Renal cortex interstitium (tissue), 11 donors: Measurements from ENCODE around the gene KLF3. TPM values are rescaled to one million over a fixed set of nuclear protein-coding genes. Genes with fewer than 3 reads are reported as not detected.

ENCODE experiments used
- DNase-seq, 11 donors: peaks; one replicate each; pipeline ENCODE4 v3.0.0-alpha.2; 2013; ENCODE audit warnings: low read depth in 9 of 11, low spot score in 4 of 11; ENCODE audit errors: extremely low read depth in 1 of 11
- polyA plus RNA-seq, 3 donors: library from polyadenylated mRNA; unstranded; fragments of 120-200 nt; gene quantifications; one replicate each; pipeline ENCODE4 v1.2.1, GENCODE V29; 2013; ENCODE audit not compliant: insufficient read length in 3 of 3

The KLF3 gene
- polyA plus RNA-seq, 3 donors, result 55.6 to 67.6 (median 61.0) TPM

DNA sequence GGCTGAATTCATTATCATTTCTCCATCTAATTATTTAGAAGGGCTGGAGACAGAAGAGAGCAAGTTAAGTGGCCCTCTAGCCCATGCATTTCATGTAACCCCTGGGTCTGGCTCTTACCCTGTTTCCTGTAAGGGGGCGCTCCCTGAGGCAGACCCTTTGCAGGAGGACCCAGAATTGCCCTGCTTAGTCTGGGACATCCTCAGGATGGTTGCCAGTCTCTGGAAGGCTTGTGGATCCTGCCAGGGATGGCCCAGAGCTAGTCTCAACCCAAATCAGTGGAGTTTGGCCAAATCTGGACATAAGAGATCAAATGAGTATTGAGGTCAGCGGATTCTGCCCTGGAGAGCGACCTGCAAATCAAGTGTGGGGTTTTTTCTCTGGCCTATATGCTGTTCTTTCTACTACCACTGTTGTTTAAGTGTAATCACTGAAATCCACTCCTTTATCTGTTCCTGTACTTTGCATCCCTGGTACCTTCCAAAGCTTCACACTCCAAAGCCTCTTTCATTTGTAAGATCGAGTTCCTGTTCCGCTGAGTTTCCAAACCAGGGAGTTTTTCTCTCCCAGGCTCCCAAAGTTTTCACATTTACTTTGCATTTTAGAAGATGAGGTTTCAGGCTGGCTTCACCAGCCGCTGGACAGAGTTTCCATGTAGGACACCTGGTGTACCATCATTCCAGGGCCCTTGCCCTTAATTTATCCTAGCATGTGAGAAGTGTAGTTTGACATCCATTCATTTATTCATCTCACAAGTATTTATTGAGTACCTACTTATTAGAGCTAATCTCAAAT, 6.3 kb downstream of the KLF3 start:
- DNase-seq, result no peak

DNA sequence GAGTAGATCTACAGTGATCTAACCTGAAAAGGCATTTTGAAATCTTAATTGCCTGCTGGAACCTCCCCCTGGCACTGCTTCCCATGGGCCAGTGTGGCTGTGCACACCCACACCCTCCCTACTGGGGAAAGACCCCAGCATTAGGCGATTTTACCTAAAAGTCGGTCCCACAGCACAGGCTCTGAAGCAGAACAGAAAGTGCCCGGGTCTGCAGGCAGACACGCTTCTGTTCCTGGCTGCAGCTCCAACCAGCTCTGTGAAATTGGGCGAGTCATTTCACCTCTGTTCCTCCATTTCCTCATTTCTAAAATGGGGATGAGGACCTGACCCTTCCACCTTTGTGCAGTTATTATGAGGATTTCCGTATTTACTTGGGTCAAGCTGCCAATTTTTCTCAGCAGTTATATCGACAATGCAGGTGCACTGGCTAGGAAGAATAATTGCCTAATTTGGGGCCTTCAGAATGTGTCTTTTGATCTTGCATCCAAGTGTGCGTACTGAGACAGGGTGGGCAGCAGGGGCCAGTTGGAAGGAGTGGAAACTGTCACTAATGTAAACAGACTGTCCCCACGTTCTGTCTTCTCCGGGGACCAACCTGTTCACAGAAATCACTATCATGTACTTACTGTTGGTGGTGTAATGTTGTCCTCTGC, 7.1 kb downstream of the KLF3 start:
- no peak for DNase-seq

DNA sequence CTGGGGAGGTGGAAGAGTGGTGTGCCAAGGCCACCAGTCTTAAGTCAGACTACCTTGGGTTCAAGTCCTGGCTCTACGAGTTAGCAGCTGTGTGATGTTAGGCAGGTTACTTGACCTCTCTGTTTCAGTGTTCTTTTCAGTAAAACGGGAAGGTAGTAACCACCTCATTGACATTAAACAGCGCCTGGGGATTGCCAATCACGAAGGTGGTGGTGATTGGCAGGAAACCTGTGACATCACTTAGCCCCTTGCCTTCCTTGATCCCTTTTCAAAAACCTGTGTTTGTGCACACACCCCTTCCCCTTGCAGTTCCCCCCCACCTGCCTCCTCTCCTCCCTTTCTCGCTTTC, 7.6 kb downstream of the KLF3 start:
- DNase-seq, result no peak

DNA sequence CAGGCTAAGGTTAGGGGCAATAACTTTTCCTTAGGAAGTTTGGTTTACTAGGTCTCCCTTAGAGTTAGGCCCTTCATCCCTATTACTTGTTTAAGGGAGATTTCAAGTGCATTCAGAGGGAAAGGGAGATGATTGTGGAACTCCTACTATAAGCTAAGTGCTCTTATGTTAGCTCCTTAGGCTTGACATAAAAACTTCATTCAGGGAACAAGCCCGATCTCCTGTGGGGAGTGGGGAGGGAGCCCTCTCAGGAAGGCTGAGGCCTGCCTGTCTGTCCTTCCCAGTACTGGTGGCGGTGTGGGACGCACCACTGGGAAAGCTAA, 8.0 kb downstream of the KLF3 start:
- DNase-seq, result no peak

DNA sequence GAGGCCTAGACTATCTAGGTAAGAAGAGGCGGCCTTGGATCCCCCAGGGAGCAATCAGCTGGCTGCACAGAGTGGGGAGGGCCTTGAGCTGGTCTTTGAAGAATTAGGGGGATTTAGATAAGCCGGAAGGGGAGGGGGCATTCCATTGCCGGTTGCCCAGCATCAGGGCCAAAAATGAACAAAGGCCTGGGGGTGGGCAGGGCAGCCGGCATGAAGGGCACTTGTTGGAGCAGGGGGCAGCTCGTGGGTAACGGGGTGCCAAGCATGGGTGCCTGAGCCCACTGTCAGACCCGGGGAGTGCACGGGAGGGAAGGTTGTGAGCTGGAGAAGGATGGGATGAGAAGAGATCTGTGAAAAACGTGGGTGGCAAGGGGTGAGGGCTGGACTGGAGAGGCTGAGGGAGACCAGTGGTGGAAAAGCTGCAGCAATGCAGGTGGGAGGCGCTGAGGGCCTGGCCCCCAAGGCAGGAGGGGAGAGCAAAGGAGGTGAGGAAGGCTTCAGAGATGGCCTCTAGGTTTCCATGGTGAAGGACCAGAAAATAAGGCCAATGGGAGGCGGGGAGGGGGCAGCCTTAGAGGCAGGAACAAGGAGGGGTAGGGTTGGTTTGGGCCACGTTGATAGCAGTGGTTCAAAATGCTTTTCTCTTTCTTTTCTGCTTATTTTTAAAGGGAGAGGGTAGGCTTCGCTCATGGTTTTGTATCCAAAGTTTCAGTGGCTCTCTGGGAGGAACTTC, 8.6 kb downstream of the KLF3 start:
- DNase-seq, result no peak

DNA sequence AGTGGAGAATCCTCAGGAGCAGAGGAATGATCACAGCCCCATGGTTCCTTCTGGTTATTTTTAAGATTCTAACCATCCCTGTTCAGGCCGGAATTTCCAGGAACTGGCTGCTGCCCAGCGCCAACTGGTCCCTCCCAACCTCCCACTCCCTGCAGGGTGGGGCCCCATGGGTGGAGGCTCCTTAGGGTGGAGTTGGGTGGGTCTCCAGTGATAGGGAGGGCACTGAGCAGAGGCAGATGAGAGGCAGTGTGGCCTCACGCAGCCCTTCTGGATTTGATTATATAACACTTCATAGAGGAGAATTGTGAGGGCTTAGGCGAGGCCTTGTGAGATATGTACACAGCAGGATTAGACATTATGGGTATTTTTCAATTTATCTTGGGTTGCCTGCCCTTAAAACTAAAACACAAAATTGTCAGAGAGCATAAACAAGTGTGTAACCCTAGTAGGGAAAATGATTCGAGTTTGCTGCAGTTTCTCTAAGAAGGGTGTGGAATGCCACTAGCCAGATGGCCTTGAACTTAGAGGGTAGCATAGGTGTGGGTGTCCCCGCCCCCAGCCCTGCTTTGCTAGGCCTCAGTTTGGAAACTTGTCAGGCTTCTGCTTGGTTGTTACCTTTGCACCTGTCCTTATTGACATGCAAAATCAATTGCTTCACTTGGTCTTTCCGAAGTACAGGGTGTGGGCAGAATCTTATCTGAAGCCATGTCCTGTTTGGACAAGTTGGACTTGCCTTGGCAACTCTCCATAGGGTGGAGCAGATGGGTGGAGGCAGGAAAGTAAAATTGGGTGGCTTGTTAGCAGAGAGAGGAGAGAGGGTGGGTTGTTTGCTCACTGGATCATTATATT, 9.4 kb downstream of the KLF3 start:
- no peak for DNase-seq

DNA sequence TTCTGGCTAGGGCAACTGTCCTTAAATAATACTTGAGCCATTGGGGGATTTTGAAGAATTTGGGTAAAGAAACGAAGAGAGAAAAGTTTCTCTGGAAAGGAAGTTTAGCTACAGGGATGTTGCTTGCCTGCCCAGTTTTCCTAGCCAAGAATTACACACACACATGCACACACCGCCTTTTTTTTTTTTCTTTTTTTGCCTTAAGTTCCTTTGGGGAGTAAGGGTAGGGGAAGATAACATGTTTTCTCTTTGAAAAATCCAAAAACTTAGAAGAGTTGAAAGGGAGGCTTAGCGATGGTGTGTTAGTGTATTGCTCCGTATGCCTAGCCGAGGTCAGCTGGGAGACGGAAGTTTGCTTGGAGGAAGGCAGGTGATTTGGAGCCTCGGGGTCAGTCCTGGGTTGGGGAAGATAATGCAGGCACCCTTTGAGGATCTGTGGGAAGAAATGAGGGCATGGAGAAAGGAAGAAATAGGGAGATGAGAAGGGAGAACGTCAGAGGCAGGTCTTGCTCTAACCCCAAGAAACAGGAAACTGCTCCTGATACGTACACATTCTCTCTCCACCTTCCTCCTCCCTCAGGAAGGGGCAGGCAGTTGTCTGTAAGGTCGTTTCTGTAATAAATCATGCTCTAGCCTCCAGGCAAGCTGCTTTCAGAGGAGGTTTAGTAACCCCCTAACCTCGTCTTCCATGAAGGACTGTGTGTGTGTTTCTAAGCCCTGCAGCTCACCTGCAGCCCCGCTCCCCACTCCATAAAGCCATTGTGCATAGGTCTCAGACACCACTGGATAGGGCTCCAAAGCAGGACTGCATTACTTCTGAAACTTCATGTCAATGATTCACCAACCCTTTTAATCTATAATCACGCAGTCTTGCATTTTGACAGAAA, 10.5 kb downstream of the KLF3 start:
- DNase-seq, result no peak

DNA sequence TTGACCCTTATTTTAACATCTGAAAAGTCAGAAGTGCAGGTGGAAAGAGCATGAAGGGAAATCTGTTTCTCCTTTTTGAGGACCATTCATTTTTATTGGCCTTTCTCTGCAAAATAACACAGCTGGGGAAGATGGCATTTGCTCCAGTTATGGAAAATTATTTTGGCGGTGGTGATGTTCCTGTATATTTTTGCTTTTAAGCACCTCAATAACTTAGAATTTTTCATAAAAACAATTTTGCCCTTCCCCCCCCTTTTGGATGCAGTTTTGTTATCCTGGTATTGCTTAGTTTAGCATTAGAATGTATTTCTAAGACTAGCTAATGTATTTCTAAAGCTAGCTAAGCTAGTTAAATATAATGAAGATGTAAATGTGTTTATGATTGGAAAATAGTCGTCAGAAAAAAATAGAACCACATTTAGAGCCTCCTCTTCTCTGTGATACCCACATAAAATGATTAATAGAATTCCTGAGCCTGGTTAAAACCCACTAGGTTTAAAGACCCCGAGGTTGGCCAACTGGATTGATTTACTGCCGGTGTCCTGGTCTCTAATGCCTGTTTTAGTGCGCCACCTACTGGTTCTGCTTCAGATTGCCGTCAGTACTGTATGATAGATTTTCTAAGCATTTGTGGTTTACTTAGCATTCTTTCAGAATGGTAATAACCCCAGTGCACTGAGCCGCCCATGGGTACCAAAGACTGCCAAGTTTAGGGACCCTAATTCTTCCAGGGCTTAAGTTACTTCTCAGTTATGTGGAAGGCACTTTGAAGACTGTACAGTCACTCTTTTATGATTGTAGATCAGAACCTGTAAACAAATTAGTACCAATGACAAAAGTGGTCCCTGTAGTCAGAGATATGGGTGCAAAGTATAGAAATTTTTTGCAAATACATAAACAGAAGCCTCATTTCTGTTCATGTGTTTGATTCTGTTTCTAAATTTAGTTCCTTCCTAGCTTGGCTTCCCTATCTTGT, 11.4 kb downstream of the KLF3 start:
- peak in 10 of 11 donors; percentile 72 to 85 (median 79) for DNase-seq

DNA sequence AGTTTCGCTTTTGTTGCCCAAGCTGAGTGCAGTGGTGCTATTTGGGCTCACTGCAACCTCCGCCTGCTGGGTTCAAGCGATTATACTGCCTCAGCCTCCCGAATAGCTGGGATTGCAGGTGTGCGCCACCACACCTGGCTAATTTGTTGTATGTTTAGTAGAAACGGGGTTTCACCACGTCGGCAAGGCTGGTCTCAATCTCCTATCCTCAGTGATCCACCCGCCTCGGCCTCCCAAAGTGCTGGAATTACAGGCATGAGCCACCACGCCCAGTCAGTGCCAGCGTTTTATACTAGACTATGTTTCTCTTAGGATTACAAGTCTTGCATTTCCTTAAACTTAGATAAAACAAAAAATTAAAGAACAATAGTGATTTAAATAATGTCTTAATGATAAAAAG, 13.0 kb downstream of the KLF3 start:
- DNase-seq, result no peak

DNA sequence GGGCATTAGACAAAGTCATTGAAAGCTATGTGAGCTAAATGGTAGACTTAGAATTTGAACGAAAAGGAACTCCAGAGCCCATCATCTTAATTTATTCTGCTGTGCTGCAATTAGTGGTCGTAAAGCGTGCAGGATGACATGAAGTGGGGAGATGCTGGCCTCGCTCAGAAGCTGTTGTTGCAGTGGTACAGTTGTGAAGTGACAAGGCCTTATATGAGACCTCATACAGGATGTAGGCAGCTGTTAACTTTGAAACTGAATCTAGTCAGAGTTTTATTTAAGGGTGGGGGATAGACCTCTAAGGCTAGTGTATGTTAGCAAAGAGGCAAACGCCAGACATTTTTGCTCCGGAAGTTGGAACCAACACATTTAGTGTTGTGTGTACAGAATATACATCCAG, 13.4 kb downstream of the KLF3 start:
- no peak for DNase-seq

DNA sequence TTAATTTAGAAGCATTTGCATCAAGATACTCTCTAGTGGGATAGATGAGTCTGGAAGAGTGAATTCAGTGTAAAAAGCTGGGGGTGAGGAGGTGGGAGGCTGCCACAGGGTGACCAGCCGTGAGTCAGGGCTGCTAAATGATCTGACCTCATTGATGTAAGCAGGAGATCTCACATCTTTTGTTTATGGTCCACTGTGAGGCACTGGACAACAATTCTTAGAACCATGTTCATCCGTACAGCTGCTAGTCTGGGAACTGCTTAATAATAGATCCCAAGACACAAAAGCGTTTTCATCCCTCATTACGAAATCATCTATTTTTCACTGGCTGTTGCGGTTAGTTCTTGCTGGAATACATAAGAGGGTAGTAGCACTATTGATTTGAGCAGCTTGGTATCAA, 14.1 kb downstream of the KLF3 start:
- no peak for DNase-seq

DNA sequence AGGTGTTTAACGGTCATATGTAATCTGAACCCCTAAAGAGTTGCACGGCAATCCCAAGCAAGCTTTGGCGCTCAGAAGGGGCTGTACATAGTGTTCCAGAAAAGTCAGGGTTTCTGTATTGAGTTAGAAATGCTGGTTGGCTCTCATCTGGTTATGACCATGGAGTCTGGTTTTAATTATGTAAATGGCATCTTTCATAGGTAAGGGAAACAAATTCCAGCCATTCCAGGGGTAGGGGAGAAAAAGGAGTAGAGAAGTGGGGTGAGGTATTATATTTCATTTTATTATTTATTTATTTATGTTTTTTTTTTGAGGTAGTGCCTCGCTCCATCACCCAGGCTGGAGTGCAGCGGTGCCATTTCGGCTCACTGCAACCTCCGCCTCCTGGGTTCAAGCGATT, 15.9 kb downstream of the KLF3 start:
- no peak for DNase-seq

DNA sequence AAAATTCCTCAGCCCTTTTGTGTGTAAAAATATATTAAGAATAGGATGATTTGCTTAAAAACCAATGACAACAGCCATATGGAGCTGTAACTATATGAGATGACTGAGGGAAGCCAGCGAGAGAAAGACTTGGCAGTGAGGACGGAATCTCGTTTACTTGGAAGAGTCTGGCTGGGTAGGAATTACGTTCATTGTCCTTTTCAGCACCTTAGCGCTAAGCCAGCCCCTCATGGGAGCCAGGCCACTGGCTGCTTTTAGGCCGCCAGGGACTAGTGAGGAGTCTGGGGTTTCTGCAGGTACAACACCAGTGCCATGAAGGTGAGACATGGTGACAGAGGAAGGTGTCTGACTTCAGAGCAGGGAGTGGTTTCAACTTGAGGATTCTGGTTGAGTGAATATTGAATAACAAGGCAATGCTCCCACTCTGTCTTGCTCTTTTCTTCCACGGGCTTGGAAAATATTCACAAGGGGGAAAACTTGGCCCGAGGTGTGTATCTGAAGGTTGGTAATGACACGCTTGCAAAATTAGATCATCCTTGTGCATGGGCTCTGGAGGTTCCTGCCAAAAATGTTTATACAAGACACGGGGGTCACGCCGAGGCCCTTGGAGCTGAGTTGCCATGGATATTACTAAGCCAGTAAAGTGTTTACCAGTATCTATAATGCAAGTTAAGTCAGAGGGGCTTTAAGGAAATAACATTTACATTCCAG, 17.4 kb downstream of the KLF3 start:
- no peak for DNase-seq

DNA sequence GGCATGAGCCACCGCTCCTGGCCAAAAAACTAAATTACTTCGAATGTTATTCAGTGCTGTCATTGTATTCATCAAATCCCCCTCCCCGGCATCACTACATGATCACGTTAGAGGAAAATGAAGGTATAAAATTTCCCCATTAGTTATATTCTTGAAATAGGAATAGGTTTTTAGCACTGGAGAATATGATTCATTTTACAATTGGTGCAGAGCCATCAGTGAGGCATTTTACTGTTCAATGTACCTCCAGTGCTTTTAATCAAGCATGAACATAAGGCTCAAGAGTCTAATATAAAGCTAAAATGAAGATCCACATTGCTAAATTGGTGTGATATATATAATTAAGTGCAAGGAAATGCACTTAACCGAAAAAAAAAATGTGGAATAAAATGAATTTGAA, 18.3 kb downstream of the KLF3 start:
- DNase-seq, result no peak

DNA sequence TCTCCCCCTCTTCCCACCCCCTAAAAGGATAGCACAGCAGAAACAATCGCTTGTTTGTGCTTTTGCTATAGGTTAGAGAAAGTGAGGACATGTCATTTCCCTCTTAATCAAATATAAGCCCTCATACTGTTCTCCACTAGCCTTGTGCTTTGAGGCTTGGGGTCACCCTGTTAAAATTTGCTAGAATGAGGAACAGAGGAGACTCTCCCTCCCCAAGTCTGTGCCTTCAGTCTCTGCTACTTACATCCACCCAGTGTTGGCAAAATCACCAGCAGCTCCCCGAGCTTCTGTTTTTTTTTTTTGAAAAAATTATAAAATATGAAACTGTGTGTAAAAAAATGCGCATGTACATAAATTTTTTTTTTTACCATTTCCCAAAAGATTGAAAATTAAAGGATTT, 19.3 kb downstream of the KLF3 start:
- no peak for DNase-seq

DNA sequence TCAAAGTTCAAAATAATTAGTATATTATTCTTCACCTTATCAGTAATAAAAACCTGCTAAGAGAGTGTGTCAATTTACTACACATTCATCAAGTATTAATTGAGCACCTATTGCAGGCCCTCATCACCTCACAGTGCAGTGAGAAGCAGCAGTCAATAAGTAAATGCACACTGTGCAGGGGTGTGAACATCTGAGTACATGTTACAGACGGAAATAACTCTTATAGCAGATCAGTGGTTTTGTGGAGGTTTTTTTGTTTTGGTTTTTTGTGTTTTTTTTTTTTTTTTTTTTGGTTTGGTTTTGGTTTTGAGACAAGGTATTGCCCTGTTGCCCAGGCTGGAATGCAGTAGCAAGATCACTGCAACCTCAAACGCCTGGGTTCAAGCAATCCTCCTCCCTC, 20.3 kb downstream of the KLF3 start:
- no peak for DNase-seq
